Esophagus squamous epithelium (tissue), 4 donors: Measurements from ENCODE around the gene ULBP3.
"Not testable (repeated sequence)": the region's sequence is repeated elsewhere in the genome, so short reads cannot be mapped to it uniquely, and the experiment has no call there.

ENCODE experiments used
- POLR2A ChIP-seq, 4 donors: fragments of 450-650 bp; IDR thresholded peaks; one replicate each; pipeline ENCODE4 v1.6.1; 2017; ENCODE audit warnings: antibody characterized with exemption in 4 of 4, mild to moderate bottlenecking in 4 of 4, moderate library complexity in 3 of 4
- TF ChIP-seq, protein P1 (sequence below), 6 experiments: fragments of 450-650 bp in 4 of 6; fragments of 200-600 bp in 2 of 6; sonication (generic) in 2 of 6; IDR thresholded peaks; one replicate each; pipeline ENCODE4 v1.5.1; 2016 to 2019; ENCODE audit warnings: antibody characterized with exemption in 6 of 6, mild to moderate bottlenecking in 4 of 6, moderate library complexity in 4 of 6

DNA sequence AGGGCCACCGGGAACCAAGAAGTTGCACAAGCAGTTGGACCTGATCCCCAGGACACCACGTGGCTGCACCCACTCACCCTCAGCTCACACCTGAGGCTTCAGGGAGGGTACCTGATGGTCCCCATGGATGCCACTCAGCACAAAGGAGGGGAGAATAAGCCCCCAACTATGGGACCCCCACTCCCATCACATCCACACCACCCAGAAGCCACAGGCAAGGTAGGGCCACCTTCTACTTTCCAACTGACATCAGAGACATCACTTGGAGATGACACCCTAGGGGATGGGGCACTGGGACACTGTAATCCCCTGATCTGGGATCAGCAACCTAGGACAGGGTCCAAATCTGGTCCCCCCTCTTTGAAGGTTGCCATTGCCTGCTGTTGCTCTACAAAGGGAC, 44.9 kb downstream of the ULBP3 start:
- not testable (repeated sequence) for TF ChIP-seq POLR2A (IDR thresholded peaks at IDR 0.05)
- TF ChIP-seq, protein P1, sequence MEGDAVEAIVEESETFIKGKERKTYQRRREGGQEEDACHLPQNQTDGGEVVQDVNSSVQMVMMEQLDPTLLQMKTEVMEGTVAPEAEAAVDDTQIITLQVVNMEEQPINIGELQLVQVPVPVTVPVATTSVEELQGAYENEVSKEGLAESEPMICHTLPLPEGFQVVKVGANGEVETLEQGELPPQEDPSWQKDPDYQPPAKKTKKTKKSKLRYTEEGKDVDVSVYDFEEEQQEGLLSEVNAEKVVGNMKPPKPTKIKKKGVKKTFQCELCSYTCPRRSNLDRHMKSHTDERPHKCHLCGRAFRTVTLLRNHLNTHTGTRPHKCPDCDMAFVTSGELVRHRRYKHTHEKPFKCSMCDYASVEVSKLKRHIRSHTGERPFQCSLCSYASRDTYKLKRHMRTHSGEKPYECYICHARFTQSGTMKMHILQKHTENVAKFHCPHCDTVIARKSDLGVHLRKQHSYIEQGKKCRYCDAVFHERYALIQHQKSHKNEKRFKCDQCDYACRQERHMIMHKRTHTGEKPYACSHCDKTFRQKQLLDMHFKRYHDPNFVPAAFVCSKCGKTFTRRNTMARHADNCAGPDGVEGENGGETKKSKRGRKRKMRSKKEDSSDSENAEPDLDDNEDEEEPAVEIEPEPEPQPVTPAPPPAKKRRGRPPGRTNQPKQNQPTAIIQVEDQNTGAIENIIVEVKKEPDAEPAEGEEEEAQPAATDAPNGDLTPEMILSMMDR (IDR thresholded peaks at IDR 0.05) = not testable (repeated sequence)
